ENCODE measurements around the gene PSMB3. TPM values are rescaled to one million over a fixed set of nuclear protein-coding genes. Genes with fewer than 3 reads are reported as not detected.

Gene PSMB3
- total RNA-seq, 1 experiment from 2014 or later, result 273 TPM

DNA sequence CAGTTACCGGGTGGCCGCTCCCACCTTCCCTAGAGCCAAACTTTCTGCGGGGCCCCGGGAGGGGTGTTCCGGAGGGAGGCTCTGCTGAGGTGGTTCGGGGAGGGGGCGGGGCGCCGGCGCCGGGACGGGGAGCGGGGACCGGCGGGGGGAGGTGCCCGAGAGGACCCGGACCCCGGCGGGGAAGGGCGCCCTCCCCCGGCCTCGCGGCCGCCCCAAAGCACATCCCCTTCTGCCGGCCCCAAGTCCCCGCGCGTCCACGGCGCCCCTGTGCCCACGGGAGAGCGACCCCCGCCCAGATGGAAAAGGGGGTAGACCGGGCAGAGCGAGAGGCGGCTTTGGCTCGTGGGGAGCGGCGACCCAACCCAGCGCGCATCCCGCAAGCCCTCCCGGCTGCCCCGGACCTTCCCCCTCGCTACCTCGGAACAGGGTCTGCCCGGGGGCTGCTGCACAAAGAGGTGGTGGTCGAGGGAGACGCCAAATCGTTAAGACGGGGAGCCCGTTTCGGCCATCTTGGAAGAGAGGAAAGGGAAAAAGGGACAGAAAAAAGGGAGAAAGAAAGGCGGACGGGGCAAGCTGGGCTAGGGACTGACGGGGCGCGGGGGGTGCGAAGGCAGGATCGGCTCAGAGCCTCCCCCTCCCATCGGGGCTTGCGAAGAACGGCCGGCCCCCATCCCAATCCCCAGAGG, 4.9 kb upstream of the PSMB3 start:
- Mint-ChIP-seq H3K27me3 (ENCODE audit: low read depth) (peaks cover 2% of the 10 kb centered on the region), H3K4me1 (peaks cover 48% of the 10 kb centered on the region), H3K36me3 (peaks cover 6% of the 10 kb centered on the region), H3K4me3 (peak overlapping the region; percentile 86), H3K9me3 (no peaks in the 10 kb centered on the region), H3K27ac (peak overlapping the region; percentile 68; the same call in 1 of the 2 replicates)
- POLR2A ChIA-PET, result no interaction called here
- DNase-seq (ENCODE audit: low spot score) (peak; percentile 64), ATAC-seq (no peak)
- CTCF ChIA-PET, result no interaction called here
- TF ChIP-seq SP1 (CRISPR knock-in tag; conservative IDR thresholded peaks at IDR 0.05) (peak; percentile 20; the same call in 1 of the 2 replicates), ATF1 (CRISPR knock-in tag; IDR thresholded peaks at IDR 0.05) (no peak), FOXK1 (CRISPR knock-in tag; IDR thresholded peaks at IDR 0.05) (0 out of 2 replicates have a peak, but pooled peaks have one; percentile 14), ETV6 (CRISPR knock-in tag; IDR thresholded peaks at IDR 0.05) (peak; percentile 17; the same call in 1 of the 2 replicates), SOX15 (CRISPR knock-in tag; IDR thresholded peaks at IDR 0.05) (no peak), MYBL2 (CRISPR knock-in tag; IDR thresholded peaks at IDR 0.05) (peak; percentile 61; the same call in 1 of the 2 replicates), FOXP1 (CRISPR knock-in tag; IDR thresholded peaks at IDR 0.05; ENCODE audit: borderline replicate concordance) (peak; percentile 59; the same call in 1 of the 2 replicates), GTF2I (CRISPR knock-in tag; conservative IDR thresholded peaks at IDR 0.05) (no peak), KAT7 (CRISPR knock-in tag; IDR thresholded peaks at IDR 0.05; ENCODE audit: borderline replicate concordance) (peak; percentile 33; the same call in 1 of the 2 replicates)
- TF ChIP-seq, protein P1, sequence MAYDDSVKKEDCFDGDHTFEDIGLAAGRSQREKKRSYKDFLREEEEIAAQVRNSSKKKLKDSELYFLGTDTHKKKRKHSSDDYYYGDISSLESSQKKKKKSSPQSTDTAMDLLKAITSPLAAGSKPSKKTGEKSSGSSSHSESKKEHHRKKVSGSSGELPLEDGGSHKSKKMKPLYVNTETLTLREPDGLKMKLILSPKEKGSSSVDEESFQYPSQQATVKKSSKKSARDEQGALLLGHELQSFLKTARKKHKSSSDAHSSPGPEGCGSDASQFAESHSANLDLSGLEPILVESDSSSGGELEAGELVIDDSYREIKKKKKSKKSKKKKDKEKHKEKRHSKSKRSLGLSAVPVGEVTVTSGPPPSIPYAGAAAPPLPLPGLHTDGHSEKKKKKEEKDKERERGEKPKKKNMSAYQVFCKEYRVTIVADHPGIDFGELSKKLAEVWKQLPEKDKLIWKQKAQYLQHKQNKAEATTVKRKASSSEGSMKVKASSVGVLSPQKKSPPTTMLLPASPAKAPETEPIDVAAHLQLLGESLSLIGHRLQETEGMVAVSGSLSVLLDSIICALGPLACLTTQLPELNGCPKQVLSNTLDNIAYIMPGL (CRISPR knock-in tag; IDR thresholded peaks at IDR 0.05), result peak; percentile 79
- TF ChIP-seq, protein P2, sequence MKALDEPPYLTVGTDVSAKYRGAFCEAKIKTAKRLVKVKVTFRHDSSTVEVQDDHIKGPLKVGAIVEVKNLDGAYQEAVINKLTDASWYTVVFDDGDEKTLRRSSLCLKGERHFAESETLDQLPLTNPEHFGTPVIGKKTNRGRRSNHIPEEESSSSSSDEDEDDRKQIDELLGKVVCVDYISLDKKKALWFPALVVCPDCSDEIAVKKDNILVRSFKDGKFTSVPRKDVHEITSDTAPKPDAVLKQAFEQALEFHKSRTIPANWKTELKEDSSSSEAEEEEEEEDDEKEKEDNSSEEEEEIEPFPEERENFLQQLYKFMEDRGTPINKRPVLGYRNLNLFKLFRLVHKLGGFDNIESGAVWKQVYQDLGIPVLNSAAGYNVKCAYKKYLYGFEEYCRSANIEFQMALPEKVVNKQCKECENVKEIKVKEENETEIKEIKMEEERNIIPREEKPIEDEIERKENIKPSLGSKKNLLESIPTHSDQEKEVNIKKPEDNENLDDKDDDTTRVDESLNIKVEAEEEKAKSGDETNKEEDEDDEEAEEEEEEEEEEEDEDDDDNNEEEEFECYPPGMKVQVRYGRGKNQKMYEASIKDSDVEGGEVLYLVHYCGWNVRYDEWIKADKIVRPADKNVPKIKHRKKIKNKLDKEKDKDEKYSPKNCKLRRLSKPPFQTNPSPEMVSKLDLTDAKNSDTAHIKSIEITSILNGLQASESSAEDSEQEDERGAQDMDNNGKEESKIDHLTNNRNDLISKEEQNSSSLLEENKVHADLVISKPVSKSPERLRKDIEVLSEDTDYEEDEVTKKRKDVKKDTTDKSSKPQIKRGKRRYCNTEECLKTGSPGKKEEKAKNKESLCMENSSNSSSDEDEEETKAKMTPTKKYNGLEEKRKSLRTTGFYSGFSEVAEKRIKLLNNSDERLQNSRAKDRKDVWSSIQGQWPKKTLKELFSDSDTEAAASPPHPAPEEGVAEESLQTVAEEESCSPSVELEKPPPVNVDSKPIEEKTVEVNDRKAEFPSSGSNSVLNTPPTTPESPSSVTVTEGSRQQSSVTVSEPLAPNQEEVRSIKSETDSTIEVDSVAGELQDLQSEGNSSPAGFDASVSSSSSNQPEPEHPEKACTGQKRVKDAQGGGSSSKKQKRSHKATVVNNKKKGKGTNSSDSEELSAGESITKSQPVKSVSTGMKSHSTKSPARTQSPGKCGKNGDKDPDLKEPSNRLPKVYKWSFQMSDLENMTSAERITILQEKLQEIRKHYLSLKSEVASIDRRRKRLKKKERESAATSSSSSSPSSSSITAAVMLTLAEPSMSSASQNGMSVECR (CRISPR knock-in tag; IDR thresholded peaks at IDR 0.05; ENCODE audit: borderline replicate concordance), result peak; percentile 2; the same call in 1 of the 2 replicates
- TF ChIP-seq, protein P3, sequence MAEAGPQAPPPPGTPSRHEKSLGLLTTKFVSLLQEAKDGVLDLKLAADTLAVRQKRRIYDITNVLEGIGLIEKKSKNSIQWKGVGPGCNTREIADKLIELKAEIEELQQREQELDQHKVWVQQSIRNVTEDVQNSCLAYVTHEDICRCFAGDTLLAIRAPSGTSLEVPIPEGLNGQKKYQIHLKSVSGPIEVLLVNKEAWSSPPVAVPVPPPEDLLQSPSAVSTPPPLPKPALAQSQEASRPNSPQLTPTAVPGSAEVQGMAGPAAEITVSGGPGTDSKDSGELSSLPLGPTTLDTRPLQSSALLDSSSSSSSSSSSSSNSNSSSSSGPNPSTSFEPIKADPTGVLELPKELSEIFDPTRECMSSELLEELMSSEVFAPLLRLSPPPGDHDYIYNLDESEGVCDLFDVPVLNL (CRISPR knock-in tag; IDR thresholded peaks at IDR 0.05; ENCODE audit: borderline replicate concordance, low read depth), result peak; percentile 63; the same call in 1 of the 2 replicates
- TF ChIP-seq, protein P4, sequence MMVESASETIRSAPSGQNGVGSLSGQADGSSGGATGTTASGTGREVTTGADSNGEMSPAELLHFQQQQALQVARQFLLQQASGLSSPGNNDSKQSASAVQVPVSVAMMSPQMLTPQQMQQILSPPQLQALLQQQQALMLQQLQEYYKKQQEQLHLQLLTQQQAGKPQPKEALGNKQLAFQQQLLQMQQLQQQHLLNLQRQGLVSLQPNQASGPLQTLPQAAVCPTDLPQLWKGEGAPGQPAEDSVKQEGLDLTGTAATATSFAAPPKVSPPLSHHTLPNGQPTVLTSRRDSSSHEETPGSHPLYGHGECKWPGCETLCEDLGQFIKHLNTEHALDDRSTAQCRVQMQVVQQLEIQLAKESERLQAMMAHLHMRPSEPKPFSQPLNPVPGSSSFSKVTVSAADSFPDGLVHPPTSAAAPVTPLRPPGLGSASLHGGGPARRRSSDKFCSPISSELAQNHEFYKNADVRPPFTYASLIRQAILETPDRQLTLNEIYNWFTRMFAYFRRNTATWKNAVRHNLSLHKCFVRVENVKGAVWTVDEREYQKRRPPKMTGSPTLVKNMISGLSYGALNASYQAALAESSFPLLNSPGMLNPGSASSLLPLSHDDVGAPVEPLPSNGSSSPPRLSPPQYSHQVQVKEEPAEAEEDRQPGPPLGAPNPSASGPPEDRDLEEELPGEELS (CRISPR knock-in tag; IDR thresholded peaks at IDR 0.05), result 0 out of 2 replicates have a peak, but pooled peaks have one; percentile 15
- TF ChIP-seq, protein P5, sequence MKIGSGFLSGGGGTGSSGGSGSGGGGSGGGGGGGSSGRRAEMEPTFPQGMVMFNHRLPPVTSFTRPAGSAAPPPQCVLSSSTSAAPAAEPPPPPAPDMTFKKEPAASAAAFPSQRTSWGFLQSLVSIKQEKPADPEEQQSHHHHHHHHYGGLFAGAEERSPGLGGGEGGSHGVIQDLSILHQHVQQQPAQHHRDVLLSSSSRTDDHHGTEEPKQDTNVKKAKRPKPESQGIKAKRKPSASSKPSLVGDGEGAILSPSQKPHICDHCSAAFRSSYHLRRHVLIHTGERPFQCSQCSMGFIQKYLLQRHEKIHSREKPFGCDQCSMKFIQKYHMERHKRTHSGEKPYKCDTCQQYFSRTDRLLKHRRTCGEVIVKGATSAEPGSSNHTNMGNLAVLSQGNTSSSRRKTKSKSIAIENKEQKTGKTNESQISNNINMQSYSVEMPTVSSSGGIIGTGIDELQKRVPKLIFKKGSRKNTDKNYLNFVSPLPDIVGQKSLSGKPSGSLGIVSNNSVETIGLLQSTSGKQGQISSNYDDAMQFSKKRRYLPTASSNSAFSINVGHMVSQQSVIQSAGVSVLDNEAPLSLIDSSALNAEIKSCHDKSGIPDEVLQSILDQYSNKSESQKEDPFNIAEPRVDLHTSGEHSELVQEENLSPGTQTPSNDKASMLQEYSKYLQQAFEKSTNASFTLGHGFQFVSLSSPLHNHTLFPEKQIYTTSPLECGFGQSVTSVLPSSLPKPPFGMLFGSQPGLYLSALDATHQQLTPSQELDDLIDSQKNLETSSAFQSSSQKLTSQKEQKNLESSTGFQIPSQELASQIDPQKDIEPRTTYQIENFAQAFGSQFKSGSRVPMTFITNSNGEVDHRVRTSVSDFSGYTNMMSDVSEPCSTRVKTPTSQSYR (CRISPR knock-in tag; IDR thresholded peaks at IDR 0.05), result 0 out of 2 replicates have a peak, but pooled peaks have one; percentile 19

All from WTC11 (cell line).